HL-60 (cell line): ENCODE results near the gene SCNN1G.

Experiments
- DNase-seq, 2 experiments: peaks; one replicate each; pipeline ENCODE4 v3.0.0-alpha.2; 2010 to 2020; ENCODE audit warnings: low read depth in 1 of 2, low spot score in 1 of 2
- H3K27ac ChIP-seq: fragments of 250-450 bp; sonication (Bioruptor Pico); replicated peaks from 2 replicates; pipeline ENCODE4 v1.5.1; 2020; ENCODE audit warnings: mild to moderate bottlenecking, moderate library complexity
- H3K27me3 ChIP-seq: fragments of 250-450 bp; sonication (Bioruptor Pico); 2 replicates; pipeline ENCODE4 v1.5.1; 2021; ENCODE audit warnings: mild to moderate bottlenecking, moderate library complexity; ENCODE audit not compliant: insufficient read depth, poor library complexity, severe bottlenecking
- H3K4me3 ChIP-seq: replicated peaks from 2 replicates; pipeline ENCODE4 v1.5.1; 2011; ENCODE audit warnings: mild to moderate bottlenecking, control low read depth, low read length; ENCODE audit not compliant: insufficient read depth
- CTCF ChIP-seq: IDR thresholded peaks from one replicate; pipeline ENCODE4 v1.5.1; 2011; ENCODE audit warnings: low read length, control low read depth, inconsistent platforms; ENCODE audit not compliant: insufficient read depth
- GABPA ChIP-seq: IDR thresholded peaks from 2 replicates; pipeline ENCODE4 v1.6.1; 2012; ENCODE audit warnings: low read depth
- POLR2AphosphoS5 ChIP-seq: IDR thresholded peaks from 2 replicates; pipeline ENCODE4 v1.6.1; 2012; ENCODE audit warnings: low read depth
- REST ChIP-seq: IDR thresholded peaks from 2 replicates; pipeline ENCODE4 v1.6.1; 2012; ENCODE audit warnings: low read depth; ENCODE audit not compliant: insufficient replicate concordance
- SPI1 ChIP-seq: IDR thresholded peaks from 2 replicates; pipeline ENCODE4 v1.6.1; 2012; ENCODE audit warnings: low read depth, mild to moderate bottlenecking, borderline replicate concordance

SCNN1G gene

GRCh38 chr16:23209606-23210005 lies 27.1 kb downstream of the SCNN1G start:
- Histone ChIP-seq H3K4me3 (no peak overlapping the region), H3K27ac (no peak overlapping the region), H3K27me3 (no peaks in the 10 kb centered on the region)
- TF ChIP-seq POLR2AphosphoS5 (no peak), SPI1 (no peak), CTCF (no peak), GABPA (no peak), REST (no peak)
- no peak for DNase-seq

GRCh38 chr16:23213831-23214230 lies 31.3 kb downstream of the SCNN1G start:
- no peak overlapping the region for H3K27ac ChIP-seq
- TF ChIP-seq SPI1: no peak
- no peak for TF ChIP-seq REST
- H3K27me3 ChIP-seq: no peaks in the 10 kb centered on the region
- no peak for DNase-seq
- no peak overlapping the region for H3K4me3 ChIP-seq

- no peak overlapping the region for H3K4me3 ChIP-seq
- no peaks in the 10 kb centered on the region for H3K27me3 ChIP-seq
- H3K27ac ChIP-seq: no peak overlapping the region
- TF ChIP-seq POLR2AphosphoS5 (no peak), REST (no peak), GABPA (no peak), CTCF (no peak), SPI1 (no peak)
- no peak for DNase-seq
Observed at GRCh38 chr16:23214796-23215195, 32.3 kb downstream of the SCNN1G start.

- Histone ChIP-seq H3K4me3 (no peak overlapping the region), H3K27me3 (no peaks in the 10 kb centered on the region), H3K27ac (no peak overlapping the region)
- DNase-seq: no peak
- no peak for TF ChIP-seq CTCF
- TF ChIP-seq REST: no peak
- TF ChIP-seq SPI1: no peak
- no peak for TF ChIP-seq POLR2AphosphoS5
- no peak for TF ChIP-seq GABPA
Observed at GRCh38 chr16:23215435-23215834, 32.9 kb downstream of the SCNN1G start.
